B cell (primary cell): ENCODE measurements around the gene PAX2.

Source experiments
- CTCF ChIP-seq: fragments of 200-600 bp; IDR thresholded peaks from one replicate; pipeline ENCODE4 v1.8.0; 2022; ENCODE audit warnings: antibody characterized with exemption, mild to moderate bottlenecking
- EZH2 ChIP-seq: IDR thresholded peaks from 2 replicates; pipeline ENCODE4 v1.6.1; 2012; ENCODE audit warnings: borderline replicate concordance, low read depth, mild to moderate bottlenecking, moderate library complexity, low read length; ENCODE audit not compliant: insufficient read depth, poor library complexity, severe bottlenecking

GRCh38 chr10:100864036-100864885 is 118.9 kb downstream of the PAX2 start:
- TF ChIP-seq EZH2 (no peak), CTCF (no peak)
